Measurements from ENCODE around the gene SIRT2.
"Not testable (repeated sequence)": the region's sequence is repeated elsewhere in the genome, so short reads cannot be mapped to it uniquely, and the experiment has no call there.

SIRT2 gene

GRCh38 chr19:38892841-38893240 is 6.6 kb downstream of the SIRT2 start:
- peak; percentile 9 for DNase-seq

GRCh38 chr19:38891771-38892170 is 7.6 kb downstream of the SIRT2 start:
- DNase-seq: no peak

- DNase-seq: no peak
These were observed 8.7 kb downstream of the SIRT2 start for GRCh38 chr19:38890686-38891085.

GRCh38 chr19:38889803-38890202 is 9.6 kb downstream of the SIRT2 start:
- no peak for DNase-seq

- no peak for DNase-seq
These were observed 10.5 kb downstream of the SIRT2 start for GRCh38 chr19:38888876-38889275.

- DNase-seq: not testable (repeated sequence)
These were observed 14.7 kb downstream of the SIRT2 start for GRCh38 chr19:38884691-38885090.

- DNase-seq: no peak
These were observed 16.1 kb downstream of the SIRT2 start for GRCh38 chr19:38883286-38883685.

GRCh38 chr19:38880882-38881609 is 18.4 kb downstream of the SIRT2 start:
- DNase-seq: no peak

- DNase-seq: no peak
These were observed 19.1 kb downstream of the SIRT2 start for GRCh38 chr19:38880076-38880881.

- DNase-seq: no peak
These were observed 20.0 kb downstream of the SIRT2 start for GRCh38 chr19:38879400-38879751.

GRCh38 chr19:38878575-38879399 is 20.6 kb downstream of the SIRT2 start:
- no peak for DNase-seq

GRCh38 chr19:38877781-38878574 is 21.4 kb downstream of the SIRT2 start, which contains the start of gene RINL:
TSS of gene RINL (minus strand) at chr19:38878275. CDS start at chr19:38876742, 1,533 bp downstream.
- DNase-seq: peak; percentile 94

- peak; percentile 22 for DNase-seq
These were observed 23.6 kb downstream of the SIRT2 start for GRCh38 chr19:38875656-38876395.

GRCh38 chr19:38873400-38873799 is 26.0 kb downstream of the SIRT2 start:
- DNase-seq: not testable (repeated sequence)

GRCh38 chr19:38870612-38871011 is 28.8 kb downstream of the SIRT2 start:
- DNase-seq: no peak

- peak; percentile 87 for DNase-seq
These were observed 29.4 kb downstream of the SIRT2 start for GRCh38 chr19:38869836-38870607.

GRCh38 chr19:38869160-38869835 is 30.1 kb downstream of the SIRT2 start:
- peak; percentile 15 for DNase-seq

GRCh38 chr19:38868551-38868950 is 30.9 kb downstream of the SIRT2 start:
- DNase-seq: no peak

GRCh38 chr19:38867171-38867780 is 32.1 kb downstream of the SIRT2 start:
- DNase-seq: no peak
